ENCODE results near the gene COX19. TPM values are rescaled to one million over a fixed set of nuclear protein-coding genes. Genes with fewer than 3 reads are reported as not detected.

COX19 gene
- total RNA-seq, 3 donors from 2014 or later, result 14.9 to 20.9 (median 15.8) TPM

DNA sequence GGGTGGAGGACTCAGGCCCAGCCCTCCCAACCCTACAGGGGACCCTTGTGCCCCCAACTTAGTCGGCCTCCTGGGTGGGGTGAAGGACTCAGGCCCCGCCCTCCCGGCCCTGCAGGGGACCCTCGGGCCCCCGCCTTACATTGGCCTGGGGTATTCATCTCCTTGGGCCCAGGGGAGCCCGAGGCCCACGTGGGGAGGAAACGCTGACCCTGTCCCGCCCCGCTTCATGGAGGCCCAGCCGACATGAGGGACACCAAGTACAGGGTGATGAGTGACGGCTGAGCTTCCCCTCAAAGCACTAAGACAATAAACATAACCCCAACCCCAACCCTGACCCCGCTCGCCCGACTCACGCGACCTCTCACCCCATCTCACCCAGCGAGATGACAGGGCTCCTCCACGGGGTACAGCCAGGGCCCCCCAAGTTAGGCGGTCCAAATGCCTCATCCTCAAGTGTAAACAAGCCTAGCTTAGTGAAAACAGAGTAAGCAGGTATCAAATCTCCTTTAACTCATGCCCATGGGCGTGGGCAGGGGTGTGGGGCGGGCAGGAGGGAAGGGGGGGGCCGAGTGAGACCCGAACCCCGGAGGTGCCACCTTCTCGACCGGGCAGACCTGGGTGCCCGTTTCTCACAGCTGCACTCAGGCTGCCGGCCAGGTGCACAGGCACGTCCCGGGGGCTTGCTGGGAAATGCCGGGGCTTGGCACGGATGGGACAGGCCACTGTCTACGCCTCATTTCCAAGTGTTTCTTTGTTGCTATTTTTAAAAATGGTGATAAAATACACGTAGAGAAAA lies 15.8 kb upstream of the COX19 start:
- peaks cover 9% of the 10 kb centered on the region for H3K4me1 ChIP-seq (ENCODE audit: low read depth)
- no peaks in the 10 kb centered on the region for H3K36me3 ChIP-seq (ENCODE audit: low read depth)
- no peaks in the 10 kb centered on the region for H3K9me3 ChIP-seq
- intact Hi-C loops (cut with DNase I, micrococcal nuclease), result loop anchor here (5.0 to 10.0 kb wide), 2 partner anchors 76 to 184 kb away; no protein-coding TSS in a partner anchor
- no peak overlapping the region for H3K4me3 ChIP-seq
- ATAC-seq (no peak), DNase-seq (no peak)
- TF ChIP-seq, protein P1, sequence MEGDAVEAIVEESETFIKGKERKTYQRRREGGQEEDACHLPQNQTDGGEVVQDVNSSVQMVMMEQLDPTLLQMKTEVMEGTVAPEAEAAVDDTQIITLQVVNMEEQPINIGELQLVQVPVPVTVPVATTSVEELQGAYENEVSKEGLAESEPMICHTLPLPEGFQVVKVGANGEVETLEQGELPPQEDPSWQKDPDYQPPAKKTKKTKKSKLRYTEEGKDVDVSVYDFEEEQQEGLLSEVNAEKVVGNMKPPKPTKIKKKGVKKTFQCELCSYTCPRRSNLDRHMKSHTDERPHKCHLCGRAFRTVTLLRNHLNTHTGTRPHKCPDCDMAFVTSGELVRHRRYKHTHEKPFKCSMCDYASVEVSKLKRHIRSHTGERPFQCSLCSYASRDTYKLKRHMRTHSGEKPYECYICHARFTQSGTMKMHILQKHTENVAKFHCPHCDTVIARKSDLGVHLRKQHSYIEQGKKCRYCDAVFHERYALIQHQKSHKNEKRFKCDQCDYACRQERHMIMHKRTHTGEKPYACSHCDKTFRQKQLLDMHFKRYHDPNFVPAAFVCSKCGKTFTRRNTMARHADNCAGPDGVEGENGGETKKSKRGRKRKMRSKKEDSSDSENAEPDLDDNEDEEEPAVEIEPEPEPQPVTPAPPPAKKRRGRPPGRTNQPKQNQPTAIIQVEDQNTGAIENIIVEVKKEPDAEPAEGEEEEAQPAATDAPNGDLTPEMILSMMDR (IDR thresholded peaks at IDR 0.05), result no peak

DNA sequence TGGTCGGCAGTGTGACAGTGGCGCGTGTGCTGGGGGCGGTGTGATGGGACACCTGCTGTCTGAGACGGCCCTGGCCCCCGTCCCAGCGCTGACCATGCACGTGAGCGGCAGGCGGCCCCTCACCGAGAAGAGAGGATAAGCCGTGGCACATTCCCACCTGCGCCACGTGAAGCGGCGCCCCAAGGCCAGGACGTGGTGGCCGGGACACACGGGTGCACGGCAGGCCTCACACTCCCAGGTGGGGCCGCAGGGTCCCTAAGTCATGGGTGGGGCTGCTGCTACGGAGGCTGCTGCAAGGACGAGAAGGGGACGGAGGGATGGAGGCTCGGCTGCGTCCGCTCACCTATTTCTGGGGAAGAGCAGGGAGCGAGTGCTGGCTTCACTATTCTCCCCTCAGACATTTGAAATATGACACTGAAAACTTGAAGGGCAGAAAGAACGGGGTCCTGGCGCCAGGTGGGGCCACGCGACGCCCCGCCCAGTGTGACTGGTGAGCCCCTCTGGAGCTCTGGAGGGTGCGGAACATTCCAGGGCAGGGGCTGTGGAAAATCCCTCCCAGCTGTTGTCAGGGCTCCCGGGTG lies 15.1 kb upstream of the COX19 start:
- Histone ChIP-seq H3K36me3 (ENCODE audit: low read depth) (no peaks in the 10 kb centered on the region), H3K9me3 (no peaks in the 10 kb centered on the region), H3K4me1 (ENCODE audit: low read depth) (peaks cover 9% of the 10 kb centered on the region), H3K4me3 (no peak overlapping the region)
- TF ChIP-seq, protein P1 (IDR thresholded peaks at IDR 0.05), result no peak
- intact Hi-C loops (cut with DNase I, micrococcal nuclease), result loop anchor here (5.0 to 10.0 kb wide), 2 partner anchors 77 to 184 kb away; no protein-coding TSS in a partner anchor
- DNase-seq (no peak), ATAC-seq (no peak)

DNA sequence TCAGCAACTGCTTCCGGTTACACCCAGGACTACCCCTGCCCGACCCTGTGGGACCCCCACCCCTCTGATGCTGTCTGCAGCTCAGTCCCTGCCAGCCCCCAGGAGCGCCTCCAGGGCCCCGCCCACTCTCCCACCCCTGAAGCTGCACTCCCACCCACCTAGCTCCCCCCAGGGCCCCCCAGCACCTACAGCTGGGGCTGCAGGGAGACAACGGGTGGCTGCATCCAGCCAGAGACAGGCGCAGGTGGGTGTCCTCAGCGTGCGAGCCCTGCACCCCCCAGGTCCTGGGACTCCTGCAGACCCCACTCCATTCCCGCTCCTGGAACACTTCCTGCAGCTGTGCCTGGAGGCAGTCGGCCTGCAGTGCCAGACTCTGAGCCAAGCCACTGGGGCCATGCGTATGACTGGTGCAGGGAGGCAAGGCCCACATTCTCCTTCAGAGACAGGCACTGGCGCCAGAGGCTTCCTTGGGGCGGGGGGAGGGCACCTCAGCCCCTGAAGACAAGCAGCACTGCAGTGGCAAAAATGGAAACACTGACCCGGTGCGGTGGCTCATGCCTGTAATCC lies 13.7 kb upstream of the COX19 start:
- peaks cover 9% of the 10 kb centered on the region for H3K4me1 ChIP-seq (ENCODE audit: low read depth)
- ATAC-seq (no peak), DNase-seq (no peak)
- no peaks in the 10 kb centered on the region for H3K9me3 ChIP-seq
- intact Hi-C loops (cut with DNase I, micrococcal nuclease), result no loop called here
- no peak overlapping the region for H3K4me3 ChIP-seq
- H3K36me3 ChIP-seq (ENCODE audit: low read depth), result no peaks in the 10 kb centered on the region
- TF ChIP-seq, protein P1 (IDR thresholded peaks at IDR 0.05), result no peak

DNA sequence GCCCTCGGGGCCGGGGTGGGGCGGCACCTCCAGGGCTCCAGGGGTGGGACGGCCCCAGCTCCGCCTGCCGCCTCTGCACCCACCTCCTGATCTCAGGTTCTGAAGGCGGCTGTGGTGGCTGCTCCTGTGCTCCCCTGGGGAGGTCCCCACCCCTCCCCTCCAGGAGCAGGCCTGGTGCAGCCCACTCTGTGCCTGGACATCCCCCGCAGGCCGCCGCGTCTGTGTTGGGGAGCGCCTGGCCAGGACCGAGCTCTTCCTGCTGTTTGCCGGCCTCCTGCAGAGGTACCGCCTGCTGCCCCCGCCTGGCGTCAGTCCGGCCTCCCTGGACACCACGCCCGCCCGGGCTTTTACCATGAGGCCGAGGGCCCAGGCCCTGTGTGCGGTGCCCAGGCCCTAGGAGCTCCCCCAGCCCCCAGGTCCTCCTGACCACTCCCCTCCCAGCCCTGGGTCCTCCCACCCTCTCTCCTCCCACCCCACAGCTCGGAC lies 13.1 kb upstream of the COX19 start:
- H3K4me3 ChIP-seq, result no peak overlapping the region
- intact Hi-C loops (cut with DNase I, micrococcal nuclease), result no loop called here
- peak in 2 of 3 donors; percentile 55 to 62 for DNase-seq
- peak; percentile 52 for ATAC-seq
- peaks cover 8% of the 10 kb centered on the region for H3K4me1 ChIP-seq (ENCODE audit: low read depth)
- TF ChIP-seq, protein P1 (IDR thresholded peaks at IDR 0.05), result no peak
- no peaks in the 10 kb centered on the region for H3K9me3 ChIP-seq
- H3K36me3 ChIP-seq (ENCODE audit: low read depth), result no peaks in the 10 kb centered on the region

DNA sequence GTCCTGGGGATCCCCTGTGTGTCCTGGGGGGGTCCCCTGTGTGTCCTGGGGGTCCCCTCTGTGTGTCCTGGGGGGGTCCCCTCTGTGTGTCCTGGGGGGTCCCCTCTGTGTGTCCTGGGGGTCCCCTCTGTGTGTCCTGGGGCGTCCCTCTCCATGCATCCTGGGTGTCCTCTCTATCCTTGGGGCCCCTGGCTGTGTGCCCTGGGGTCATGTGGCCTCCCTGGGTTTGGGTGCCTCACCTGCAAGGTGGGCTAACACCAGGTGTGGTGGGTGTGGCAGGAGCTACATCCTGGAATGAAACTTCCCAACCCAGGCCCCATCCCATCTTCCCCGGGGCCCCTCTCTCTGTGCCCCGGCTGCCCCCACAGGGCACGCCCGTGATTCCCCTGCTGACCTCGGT lies 12.6 kb upstream of the COX19 start:
- no peak overlapping the region for H3K4me3 ChIP-seq
- H3K9me3 ChIP-seq, result no peaks in the 10 kb centered on the region
- no peaks in the 10 kb centered on the region for H3K36me3 ChIP-seq (ENCODE audit: low read depth)
- peaks cover 8% of the 10 kb centered on the region for H3K4me1 ChIP-seq (ENCODE audit: low read depth)
- TF ChIP-seq, protein P1 (IDR thresholded peaks at IDR 0.05), result no peak
- intact Hi-C loops (cut with DNase I, micrococcal nuclease), result no loop called here
- no peak for ATAC-seq
- no peak for DNase-seq

Data from mucosa of descending colon (tissue), 3 donors.